T47D (cell line): ENCODE measurements around the gene SLC7A6OS.

ENCODE experiments used
- DNase-seq, 2 experiments: peaks; one replicate each; pipeline versions ENCODE4 v3.0.0 to v3.0.0-alpha.2; 2011 to 2012; ENCODE audit warnings: low read depth in 1 of 2, low spot score in 1 of 2
- JUND ChIP-seq: IDR thresholded peaks from 2 replicates; pipeline ENCODE4 v1.6.1; 2012; ENCODE audit warnings: low read depth
- in situ Hi-C: cut with HindIII; loops from 2 replicates; pipeline ENCODE4 v1.10.0; 2016; ENCODE audit warnings: low sequenced_read_pairs, low pct_unique_long_range_greater_than_20kb

SLC7A6OS gene

DNA sequence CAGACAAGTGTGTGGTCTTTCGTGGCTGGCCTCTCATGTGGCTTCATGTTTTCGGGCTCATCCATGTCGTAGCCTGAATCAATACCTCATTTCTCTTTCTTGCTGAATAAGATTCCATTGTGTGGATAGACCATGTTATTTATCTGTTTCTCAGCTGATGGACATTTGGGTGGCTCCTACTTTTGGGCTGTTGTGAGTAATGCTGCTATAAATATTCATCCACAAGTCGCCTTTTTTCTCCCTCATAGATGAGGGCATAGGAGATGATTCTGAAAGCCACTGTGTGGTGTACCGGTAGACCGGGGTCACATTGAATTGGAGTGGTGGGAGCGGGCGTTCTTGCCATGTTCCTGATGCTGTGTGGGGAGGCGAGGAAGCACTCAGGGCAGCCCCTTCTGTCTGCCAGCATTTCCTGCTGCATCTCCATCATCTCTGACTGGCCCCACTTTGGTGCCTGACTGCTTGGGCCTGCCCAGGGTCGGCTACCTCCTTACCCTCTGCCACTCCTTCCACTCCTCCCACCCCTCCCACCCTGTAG is 40.1 kb upstream of the SLC7A6OS start:
- DNase-seq: no peak
- no peak for TF ChIP-seq JUND
- in situ Hi-C loops: no loop called here

DNA sequence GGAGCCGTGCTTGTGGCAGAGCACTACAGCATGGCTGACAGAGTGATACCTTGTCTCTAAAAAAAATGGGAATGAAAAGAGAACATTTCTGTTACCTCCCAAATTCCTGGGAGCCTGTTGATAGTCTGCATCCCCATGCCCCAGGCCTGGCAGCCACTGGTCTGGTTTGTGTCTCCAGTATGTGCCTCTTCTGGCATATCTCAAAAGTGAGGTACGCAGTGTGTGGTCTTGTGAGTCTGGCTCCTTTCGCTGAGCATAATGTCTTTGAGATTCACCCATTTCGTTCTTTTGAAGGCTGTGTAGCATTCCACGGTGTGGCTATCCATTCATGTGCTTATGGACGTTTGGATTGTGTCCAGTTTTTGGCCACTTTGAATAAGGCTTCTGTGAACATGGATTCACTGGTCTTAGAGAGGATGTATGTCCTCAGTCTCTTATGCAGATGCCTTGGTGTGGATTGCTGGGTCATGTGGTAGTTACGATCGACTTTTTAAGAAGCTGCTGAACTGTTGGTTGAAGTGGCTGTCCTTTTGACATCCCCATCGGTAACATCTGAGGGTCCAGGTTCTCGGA is 39.2 kb upstream of the SLC7A6OS start:
- TF ChIP-seq JUND: no peak
- in situ Hi-C loops: no loop called here
- DNase-seq: no peak

DNA sequence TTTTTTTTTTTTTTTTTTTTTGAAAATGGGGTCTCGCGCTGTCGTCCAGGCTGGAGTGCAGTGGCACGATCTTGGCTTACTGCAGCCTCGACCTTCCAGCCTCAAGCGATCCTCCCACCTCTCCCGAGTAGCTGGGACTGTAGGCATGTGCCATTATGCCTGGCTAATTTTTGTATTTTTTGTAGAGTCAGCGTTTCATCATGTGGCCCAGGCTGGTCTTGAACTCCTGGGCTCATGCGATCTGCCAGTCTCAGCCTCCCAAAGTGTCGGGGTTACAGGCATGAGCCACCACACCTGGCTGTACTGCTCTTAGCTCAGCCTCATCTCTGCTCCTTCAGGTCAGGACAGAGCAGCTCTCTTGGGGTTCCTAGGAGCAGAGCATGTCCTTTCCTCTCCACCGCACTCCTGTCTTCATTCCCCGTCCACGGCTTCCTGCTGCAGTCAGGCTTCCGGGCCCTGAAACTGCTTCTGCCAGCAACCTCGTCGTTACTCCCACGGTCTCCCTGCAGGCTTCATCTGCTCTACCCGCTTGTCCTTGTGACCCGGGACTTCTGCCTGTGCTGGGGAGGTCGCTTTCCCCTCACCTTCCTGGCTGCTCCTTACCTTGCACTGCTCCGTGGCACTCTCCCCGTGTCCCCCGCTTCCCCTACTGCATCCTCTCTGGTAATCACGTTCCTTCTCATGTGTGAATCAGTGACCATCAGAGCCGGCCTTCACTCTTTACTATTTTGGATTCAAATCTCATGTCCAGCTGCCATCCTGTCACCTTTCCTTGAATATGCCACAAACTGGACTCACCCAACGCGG is 38.1 kb upstream of the SLC7A6OS start:
- TF ChIP-seq JUND: no peak
- no peak for DNase-seq
- in situ Hi-C loops: no loop called here

DNA sequence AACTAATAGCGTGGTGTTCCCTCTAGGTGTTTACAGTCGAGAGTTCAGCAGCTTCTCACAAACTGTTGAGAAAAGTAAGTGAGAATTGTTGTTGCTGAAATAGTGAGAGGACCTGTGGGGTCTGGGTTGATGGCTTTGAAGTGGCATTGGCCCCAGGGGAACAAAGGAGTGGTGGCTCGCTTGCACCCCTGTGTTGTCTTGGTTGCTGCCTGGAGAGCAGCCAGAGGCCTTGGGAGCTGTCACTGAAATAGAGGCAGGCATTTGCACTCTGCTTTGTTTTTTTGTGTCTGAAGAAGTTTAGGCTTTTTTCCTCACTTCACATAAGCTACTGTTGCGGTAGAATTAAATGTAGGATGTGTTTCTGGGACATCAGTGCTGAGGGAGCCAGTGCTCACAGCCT is 36.9 kb upstream of the SLC7A6OS start:
- TF ChIP-seq JUND: no peak
- in situ Hi-C loops: no loop called here

DNA sequence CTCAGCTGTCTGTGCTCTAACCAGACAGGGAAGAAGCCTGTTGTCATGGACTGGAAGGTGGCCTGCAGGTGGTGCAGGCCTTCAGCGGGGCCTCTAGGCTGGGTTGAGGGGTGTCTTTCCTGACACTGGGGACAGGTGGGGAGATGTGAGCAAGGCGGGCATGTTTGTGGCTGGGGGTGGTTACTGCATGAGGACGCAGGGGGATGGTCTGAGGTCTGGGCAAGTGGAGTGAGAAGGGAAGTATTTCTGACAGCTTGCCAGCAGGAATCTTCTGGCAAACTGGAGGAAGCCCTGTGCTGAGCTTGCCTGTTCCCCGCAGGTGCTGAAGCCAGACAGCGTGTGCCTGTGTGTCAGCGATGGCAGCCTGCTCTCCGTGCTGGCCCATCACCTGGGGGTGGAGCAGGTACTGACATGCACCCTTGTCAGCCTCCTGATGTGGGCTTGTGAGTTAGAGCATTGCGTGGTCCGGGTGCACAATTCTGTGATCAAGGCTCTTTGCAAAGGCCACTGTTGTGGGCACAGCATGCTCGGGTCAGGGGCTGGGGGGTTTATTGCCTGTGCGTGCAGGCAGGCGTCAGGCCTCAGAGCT is 36.2 kb upstream of the SLC7A6OS start:
- in situ Hi-C loops: no loop called here
- no peak for TF ChIP-seq JUND
- DNase-seq: no peak

More for the DNA sequence above, 36.9 kb upstream of the SLC7A6OS start:
- DNase-seq: no peak

DNA sequence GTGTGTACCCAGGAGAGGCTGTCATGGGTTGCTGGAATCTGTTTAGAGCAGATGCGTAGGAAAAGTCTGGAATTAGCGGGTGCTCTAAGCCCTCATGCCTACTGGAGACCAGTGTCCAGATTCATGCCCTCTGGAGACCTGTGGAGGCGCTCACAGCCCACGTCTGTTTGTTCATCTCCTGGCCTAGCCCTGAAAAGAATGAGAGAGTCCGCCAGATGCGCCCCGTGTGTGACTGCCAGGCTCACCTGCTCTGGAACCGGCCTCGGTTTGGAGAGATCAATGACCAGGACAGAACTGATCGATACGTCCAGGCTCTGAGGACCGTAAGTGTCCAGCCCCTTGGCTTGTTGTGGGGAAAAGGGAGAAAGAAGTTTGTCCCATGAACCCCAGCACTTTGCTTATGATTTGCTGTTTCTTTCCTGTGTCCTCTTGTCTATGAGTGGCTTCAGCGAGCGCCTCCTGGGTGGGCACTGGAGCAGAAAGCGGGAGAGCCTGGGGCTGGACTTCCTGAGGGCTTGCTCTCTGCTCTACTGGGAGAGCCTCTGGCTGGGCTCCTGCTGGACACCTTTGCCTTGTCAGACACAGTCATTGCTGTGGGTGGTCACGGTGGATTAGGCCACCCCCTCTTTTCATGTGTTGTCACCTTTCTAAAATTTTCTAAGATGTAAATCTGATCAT is 35.4 kb upstream of the SLC7A6OS start:
- in situ Hi-C loops: no loop called here
- TF ChIP-seq JUND: no peak
- no peak for DNase-seq

DNA sequence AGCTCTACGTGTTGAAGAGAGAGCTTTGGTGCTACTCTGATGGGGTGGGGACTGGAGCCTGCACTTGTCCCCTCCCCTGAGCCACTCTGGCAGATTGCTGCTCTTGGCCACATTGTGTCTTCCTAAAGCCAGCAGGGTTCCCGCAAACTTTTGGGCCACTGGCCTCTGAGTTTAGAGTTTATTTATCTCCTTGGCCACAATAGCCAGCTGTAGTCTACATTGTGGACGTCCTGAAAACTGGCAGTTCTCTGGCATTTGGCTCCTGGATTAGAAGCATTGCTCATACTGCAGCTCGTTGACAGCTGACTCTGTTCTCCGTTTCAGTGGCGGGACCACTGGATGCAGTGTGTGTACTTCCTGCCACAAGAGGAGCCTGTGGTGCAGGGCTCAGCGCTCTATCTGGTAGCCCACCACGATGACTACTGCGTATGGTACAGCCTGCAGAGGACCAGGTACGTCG is 34.6 kb upstream of the SLC7A6OS start:
- no peak for TF ChIP-seq JUND
- no peak for DNase-seq
- in situ Hi-C loops: no loop called here

DNA sequence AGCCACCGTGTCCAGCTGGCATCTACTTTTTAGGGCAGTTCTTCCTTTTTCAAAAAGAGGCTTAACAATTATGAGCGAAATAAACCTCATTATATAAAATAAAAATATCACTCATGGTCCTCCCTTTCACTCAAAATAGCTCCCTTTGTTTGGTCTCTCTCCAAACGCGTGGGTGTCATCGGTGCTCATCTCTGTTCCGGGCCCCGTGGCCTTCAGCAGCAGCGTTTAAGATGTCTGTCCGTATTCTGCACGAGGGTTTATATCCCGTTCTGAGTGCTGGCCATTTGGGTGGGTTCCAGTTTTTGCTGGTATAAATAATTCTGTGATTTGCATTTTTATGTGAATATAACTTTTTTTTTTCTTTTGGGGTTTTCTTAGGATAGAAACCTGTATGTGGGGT is 33.5 kb upstream of the SLC7A6OS start:
- DNase-seq: no peak
- in situ Hi-C loops: no loop called here
- no peak for TF ChIP-seq JUND

DNA sequence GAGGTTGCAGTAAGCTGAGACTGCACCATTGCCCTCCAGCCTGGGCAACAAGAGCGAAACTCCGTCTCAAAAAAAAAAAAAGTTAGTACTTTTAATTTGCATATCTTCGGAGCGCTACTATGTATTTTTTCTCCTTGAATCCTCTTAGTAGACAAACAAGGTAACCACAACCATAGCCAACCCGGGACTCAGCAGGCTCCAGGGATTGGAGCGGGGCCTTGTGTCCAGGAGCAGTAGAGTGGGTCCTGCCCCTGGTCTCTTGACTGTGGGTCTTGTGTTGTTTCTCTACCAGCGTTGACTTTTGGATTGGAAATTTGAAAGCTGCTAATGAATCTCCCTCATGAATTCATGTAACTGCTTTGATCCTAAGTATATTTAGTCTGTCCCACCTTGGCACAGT is 32.4 kb upstream of the SLC7A6OS start:
- no peak for DNase-seq
- in situ Hi-C loops: no loop called here
- TF ChIP-seq JUND: no peak

DNA sequence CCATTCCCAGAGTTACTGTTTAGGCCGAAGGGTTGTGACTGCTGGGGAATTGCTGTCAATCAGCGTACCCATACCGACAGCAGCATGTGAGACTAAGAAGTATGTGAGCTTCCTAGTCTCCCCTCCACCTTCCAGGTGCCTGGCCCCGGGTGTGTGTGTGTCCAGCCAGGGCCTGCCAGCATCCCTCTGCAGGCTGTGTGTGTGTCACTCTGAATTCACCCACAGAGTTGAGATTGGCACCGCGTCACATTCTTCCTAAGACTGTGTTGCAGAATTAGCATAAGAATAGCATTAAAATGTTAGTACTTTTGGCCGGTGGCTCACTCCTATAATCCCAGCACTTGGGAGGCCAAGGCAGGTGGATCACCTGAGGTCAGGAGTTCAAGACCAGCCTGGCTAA is 31.9 kb upstream of the SLC7A6OS start:
- in situ Hi-C loops: no loop called here
- TF ChIP-seq JUND: no peak
- DNase-seq: no peak

DNA sequence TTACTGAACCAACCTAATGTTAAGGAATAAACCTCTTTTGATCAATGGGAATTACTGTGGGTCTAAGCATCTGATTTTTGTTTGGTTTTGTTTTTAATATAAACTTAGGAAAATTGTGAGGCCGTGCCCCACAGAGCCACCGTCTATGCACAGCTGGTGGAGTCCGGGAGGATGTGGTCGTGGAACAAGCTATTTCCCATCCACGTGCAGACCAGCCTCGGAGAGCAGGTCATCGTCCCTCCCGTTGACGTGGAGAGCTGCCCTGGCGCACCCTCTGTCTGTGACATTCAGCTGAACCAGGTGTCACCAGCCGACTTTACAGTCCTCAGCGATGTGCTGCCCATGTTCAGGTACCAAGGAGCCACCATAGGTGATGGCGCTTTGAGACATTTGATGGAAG is 28.5 kb upstream of the SLC7A6OS start:
- no peak for DNase-seq
- no peak for TF ChIP-seq JUND
- in situ Hi-C loops: no loop called here

DNA sequence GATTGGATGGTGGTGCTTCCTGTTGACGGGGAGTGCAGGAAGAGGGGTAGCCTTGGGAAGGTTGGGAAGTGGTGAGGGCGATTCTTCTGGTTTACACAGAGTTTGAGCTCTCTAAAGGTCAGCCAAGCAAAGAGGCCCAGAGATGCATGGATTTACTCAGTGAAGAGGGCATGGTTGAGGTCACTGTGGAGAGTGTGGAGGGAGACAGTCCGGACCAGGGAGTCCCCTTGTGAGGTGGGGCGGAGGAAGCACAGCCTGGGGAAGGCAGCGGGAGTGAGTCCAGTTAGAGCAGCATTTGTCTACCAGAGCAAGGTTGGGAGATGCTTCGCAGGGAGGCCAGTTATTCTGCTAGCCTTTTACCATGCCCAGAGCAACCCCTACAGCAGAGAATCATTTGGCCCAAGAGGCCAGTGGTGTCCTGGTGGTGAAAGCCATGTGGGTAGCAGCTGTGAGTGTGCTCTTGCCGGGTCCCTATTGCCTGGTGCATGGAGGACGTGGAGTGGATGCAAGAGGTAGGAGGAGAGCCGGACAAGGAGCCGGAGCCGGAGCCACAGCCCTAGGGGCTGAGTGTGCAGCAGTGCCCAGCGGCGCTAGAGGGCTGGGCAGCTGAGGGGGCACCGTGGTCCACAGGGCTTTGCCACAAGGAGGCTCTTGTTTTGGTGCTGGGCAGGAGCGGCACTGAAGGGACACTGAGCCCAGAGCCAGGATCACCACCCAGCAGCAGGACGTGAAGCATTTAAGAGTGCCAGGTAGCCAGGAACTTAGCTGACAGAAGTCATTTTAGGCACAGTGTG is 27.8 kb upstream of the SLC7A6OS start:
- DNase-seq: no peak
- in situ Hi-C loops: no loop called here
- no peak for TF ChIP-seq JUND
